GM21723 (cell line): ENCODE results near the gene DDAH1.
A peak's percentile ranks its signal among the peaks of the same experiment; 100 is the strongest.
"Not testable (repeated sequence)": the region's sequence is repeated elsewhere in the genome, so short reads cannot be mapped to it uniquely, and the experiment has no call there.

ENCODE experiments used
- ATAC-seq: cut with Tn5 transposase; IDR thresholded peaks from one replicate; pipeline ENCODE4 v1.9.1; 2021; ENCODE audit warnings: mild to moderate bottlenecking, moderate library complexity; ENCODE audit not compliant: unreplicated experiment

Gene DDAH1

DNA sequence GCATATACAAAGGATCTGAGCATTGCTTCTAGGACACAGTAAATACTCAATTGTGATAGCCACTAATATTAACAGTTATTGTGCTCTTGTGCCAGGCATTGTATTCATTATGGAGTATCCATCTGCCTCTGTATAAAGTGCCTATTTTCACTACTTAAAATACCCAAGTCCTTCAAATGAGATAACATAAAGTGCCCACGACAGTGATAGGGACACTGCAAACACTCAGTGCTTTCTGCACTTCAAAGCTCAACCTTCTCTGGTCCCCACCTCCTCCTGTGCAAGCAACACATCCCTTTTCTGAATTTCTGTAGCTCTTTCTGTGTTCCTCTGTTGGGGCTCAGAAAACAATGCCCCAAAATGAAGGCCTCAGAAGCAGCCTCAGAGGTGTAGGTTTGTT lies 6.6 kb upstream of the DDAH1 start:
- no peak for ATAC-seq

- not testable (repeated sequence) for ATAC-seq
Measured at GRCh38 chr1:85470130-85470529, 5.2 kb upstream of the DDAH1 start.

DNA sequence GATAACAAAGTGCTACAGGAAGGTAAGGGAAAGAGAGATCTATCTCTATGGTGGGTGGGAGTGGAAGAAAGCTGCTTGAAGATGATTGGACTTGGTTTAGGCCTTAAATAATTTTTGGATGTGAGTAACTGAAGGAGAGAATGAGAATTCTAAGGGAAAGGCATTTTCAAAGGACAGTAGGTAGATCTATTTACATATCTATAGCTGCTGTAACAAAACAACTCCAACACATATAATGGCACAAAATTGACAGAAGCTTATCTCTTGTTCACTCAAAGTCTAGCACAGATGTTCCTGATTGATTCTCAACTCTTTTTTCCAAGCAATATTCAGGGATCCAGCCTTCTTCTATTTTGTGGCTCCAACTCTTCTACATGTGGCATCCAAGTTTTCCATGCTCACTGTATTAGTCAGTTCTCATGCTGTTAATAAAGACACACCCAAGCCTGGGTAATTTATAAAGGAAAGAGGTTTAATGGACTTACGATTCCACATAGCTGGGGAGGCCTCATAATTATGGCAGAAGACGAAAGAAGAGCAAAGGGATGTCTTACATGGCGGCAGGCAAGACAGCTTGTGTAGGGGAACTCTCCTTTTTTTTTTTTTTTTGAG lies 3.1 kb upstream of the DDAH1 start:
- ATAC-seq: no peak

GRCh38 chr1:85467036-85467435 lies 2.1 kb upstream of the DDAH1 start:
- ATAC-seq: no peak

- ATAC-seq: no peak
Measured at GRCh38 chr1:85465786-85466134, 801 bp upstream of the DDAH1 start.

- peak; percentile 64 for ATAC-seq
Measured at GRCh38 chr1:85464497-85465098, 361 bp downstream of the DDAH1 start.

- ATAC-seq: no peak
Measured at GRCh38 chr1:85463731-85464496, 1.0 kb downstream of the DDAH1 start.

DNA sequence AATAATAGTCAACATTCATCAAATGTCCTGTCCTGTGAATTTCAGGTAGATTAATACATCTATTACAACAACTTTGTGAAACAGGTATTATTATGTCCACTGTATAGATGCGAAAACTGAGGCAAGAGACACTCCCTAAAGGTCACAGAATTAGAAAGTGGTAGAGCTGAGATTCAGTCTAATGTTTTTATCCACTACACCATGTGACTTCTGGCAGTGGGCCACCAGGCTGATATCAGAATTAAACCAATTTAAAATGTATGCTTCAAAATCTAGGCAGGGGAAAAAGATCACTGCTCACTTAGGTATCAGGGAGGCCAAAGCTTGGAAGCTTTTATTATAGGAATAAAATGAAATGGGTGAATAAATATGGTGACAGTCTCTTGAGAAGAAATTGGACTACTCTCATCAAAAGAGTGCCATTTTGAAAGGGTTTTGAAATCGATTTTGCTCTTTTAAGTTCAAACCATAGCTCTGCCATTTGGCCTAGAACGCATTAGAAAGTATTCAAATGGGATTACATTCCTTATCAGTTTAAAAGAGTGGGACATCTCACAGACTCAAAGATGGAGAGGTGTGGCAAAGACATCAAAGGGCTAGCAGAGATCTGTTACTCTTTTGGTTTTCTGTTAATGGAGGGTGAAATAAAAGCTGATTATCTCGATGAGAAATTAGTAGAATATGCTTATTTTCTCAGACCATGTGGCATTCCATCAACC lies 1.9 kb downstream of the DDAH1 start:
- no peak for ATAC-seq

DNA sequence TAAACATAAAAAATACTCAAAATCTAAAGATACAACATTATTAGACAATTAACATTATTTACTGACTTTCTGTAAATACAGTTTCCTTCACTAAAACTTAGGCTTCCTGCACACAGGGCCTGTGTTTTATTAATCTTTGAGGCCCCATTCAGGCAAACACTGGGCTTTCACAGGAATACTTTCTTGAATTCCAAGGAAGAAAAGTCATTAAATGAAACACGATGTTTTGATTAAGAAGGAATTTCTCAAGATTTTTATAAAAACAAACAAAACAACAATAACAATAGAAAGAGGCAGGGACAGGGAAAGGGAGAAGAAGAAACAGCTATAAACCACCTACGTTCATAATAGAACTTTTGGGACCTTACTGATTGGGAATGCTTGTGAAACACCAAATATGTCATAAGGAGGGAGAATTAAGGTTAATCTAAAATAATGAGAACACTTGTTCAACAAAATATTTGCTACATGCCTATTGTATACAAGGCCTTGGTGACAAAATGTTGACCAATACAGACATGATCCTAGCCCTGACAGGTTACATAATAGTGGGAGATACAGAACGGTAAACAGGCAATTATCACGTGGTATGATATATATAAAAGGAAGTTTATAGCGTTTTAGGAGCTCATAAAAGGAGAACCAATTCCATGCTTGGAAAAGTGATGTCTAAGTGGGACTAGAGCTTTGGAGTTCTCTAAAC lies 3.6 kb downstream of the DDAH1 start:
- ATAC-seq: no peak

DNA sequence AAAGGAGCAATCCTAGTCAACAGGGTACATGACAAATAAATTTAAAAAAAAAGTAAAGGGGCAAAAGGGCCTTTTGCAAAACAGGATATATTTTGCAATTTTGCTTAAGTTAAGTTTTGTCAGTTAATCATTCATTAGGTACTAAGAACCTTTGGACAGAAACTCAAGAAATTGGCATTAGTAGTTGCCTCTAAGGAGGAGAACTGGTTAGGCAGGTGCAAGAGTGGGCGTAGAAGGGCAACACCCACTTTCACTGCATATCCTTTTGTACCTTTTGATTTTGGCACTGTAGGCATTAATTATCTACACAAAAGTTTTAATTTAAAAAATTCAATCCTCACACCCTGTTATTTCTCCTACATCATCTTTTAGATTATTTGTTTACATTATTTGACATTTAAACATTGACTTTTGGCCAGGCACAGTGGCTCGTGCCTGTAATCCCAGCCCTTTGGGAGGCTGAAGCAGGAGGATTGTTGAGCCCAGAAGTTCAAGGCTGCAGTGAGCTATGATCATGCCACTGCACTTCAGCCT lies 4.3 kb downstream of the DDAH1 start:
- no peak for ATAC-seq

- no peak for ATAC-seq
Measured at GRCh38 chr1:85459290-85459689, 5.7 kb downstream of the DDAH1 start.

GRCh38 chr1:85454214-85454613 lies 10.7 kb downstream of the DDAH1 start:
- ATAC-seq: no peak

GRCh38 chr1:85453640-85454194 lies 11.2 kb downstream of the DDAH1 start:
- ATAC-seq: no peak

DNA sequence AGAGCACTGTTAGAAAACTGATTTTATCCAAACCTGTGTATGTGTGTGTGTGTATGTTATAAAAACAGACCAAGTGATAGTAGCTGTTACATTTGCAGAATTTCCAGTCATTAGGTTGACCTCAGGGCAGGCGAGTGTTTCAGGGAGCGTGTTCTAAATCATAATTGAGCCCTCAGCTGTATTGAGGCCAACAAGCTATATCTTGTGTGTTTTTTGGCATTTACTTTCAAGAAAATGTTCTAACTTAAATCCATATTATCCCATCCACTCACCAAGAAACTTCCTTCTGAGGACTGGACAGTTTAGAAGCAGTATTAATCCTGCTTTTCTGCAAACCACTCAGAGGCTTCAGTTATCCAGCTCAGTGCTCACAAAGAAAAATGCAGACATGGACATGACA lies 12.0 kb downstream of the DDAH1 start:
- ATAC-seq: no peak

- ATAC-seq: no peak
Measured at GRCh38 chr1:85451236-85451830, 13.6 kb downstream of the DDAH1 start.

DNA sequence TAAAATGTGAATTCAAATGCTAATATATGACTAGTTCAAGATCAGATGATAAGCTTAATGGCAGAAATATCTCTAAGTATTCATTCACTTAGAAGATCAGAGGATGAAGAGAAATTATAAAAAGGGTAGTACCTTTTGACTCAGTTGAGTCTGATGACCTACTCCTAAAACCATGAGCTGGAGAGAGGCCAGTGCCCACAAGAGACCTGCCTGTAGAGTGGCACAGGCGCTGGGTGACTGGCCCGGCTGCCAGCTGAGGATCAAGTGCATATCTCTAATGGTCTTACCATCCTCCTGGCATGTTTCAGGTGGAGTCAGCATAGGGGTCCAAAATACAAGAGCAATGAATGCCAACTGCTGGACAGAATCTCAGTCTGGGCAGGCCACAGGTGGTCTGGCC lies 14.1 kb downstream of the DDAH1 start:
- no peak for ATAC-seq

GRCh38 chr1:85449356-85449755 lies 15.6 kb downstream of the DDAH1 start:
- ATAC-seq: no peak

GRCh38 chr1:85448358-85448757 lies 16.6 kb downstream of the DDAH1 start:
- no peak for ATAC-seq

DNA sequence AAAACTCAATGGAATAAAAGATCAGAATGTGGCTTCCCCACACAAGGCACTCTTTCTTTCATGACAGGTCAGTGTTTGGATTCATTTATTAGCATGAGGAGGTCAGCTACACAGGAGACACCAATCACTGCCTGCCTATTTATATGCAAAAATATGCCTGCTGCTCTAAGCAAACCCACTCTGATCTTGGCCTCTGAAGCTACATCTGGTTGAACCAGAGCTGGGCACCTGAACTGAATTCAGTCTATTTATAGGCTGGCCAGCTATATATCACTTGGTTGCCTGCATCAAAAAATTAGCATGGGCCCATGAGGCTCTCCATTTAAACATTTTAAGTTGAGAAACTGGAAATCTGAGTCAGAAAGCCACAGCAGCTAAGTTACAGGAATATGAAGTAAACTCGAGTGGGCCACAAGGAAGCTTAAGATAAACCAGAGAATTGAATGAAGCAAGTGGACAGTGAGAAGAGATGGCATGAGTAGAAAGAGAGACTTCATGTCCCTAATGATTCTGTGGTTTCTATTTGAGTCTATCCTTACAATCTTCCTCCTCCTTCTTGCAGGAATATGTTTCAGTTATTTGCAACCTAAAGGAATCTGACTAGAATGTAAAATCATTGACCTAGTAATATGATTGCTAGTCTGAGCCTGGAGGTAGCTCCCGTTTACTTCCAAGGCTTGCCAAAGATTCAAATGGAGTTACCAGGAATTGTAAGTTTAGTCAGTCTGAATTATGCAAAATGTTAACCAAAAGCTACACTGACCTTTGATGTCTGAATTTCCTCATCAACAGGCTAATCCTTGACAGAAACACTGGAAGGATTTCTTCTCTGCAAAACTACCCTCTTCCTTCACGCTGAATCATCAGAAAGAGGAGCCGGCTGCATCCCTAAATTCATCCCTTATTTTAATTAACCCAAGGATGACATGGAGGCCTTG lies 17.7 kb downstream of the DDAH1 start:
- no peak for ATAC-seq
